GM19351 (cell line): Measurements from ENCODE around the gene RPL37A.
A peak's percentile ranks its signal among the peaks of the same experiment; 100 is the strongest.

Experiments used
- ATAC-seq: cut with Tn5 transposase; IDR thresholded peaks from one replicate; pipeline ENCODE4 v1.9.1; 2021; ENCODE audit warnings: mild to moderate bottlenecking, moderate library complexity; ENCODE audit not compliant: unreplicated experiment

Gene RPL37A

GRCh38 chr2:216498379-216499352 lies at the start of gene RPL37A:
Gene RPL37A (plus strand): TSS chr2:216498844. CDS start chr2:216498875, 31 bp downstream.
- ATAC-seq: peak; percentile 89

GRCh38 chr2:216450346-216450745 lies 48.3 kb upstream of the RPL37A start:
- no peak for ATAC-seq

- ATAC-seq: no peak
Measured at GRCh38 chr2:216450784-216451183, 47.9 kb upstream of the RPL37A start.

- no peak for ATAC-seq
Measured at GRCh38 chr2:216453955-216454614, 44.6 kb upstream of the RPL37A start.

- ATAC-seq: no peak
Measured at GRCh38 chr2:216463148-216463547, 35.5 kb upstream of the RPL37A start.

GRCh38 chr2:216464104-216464720 lies 34.4 kb upstream of the RPL37A start:
- ATAC-seq: no peak

- ATAC-seq: no peak
Measured at GRCh38 chr2:216465579-216466195, 33.0 kb upstream of the RPL37A start.

- no peak for ATAC-seq
Measured at GRCh38 chr2:216467845-216468244, 30.8 kb upstream of the RPL37A start.

- ATAC-seq: no peak
Measured at GRCh38 chr2:216469661-216470060, 29.0 kb upstream of the RPL37A start.

- no peak for ATAC-seq
Measured at GRCh38 chr2:216473187-216473586, 25.5 kb upstream of the RPL37A start.

GRCh38 chr2:216474925-216475670 lies 23.5 kb upstream of the RPL37A start:
- no peak for ATAC-seq

- no peak for ATAC-seq
Measured at GRCh38 chr2:216475767-216476166, 22.9 kb upstream of the RPL37A start.

- no peak for ATAC-seq
Measured at GRCh38 chr2:216477283-216478035, 21.2 kb upstream of the RPL37A start.

GRCh38 chr2:216478151-216478550 lies 20.5 kb upstream of the RPL37A start:
- ATAC-seq: no peak

- ATAC-seq: no peak
Measured at GRCh38 chr2:216478791-216479190, 19.9 kb upstream of the RPL37A start.

GRCh38 chr2:216480221-216480620 lies 18.4 kb upstream of the RPL37A start:
- ATAC-seq: no peak

GRCh38 chr2:216482640-216483039 lies 16.0 kb upstream of the RPL37A start:
- no peak for ATAC-seq

- no peak for ATAC-seq
Measured at GRCh38 chr2:216485237-216485636, 13.4 kb upstream of the RPL37A start.

- ATAC-seq: no peak
Measured at GRCh38 chr2:216485745-216486144, 12.9 kb upstream of the RPL37A start.

- ATAC-seq: no peak
Measured at GRCh38 chr2:216486271-216486670, 12.4 kb upstream of the RPL37A start.
